Measurements from ENCODE around the gene LAMTOR2. TPM values are rescaled to one million over a fixed set of nuclear protein-coding genes. Genes with fewer than 3 reads are reported as not detected.
A peak's percentile ranks its signal among the peaks of the same experiment; 100 is the strongest.

Gene LAMTOR2
- total RNA-seq, 4 donors from 2014 or later = 14.7 to 76.8 (median 41.1) TPM

GRCh38 chr1:156090138-156090839 is 35.7 kb downstream of the LAMTOR2 start:
- 40 to 42% methylated on average over 5 of the region's 5 CpGs for WGBS, 2 donors
- H3K36me3 ChIP-seq = no peaks in the 10 kb centered on the region
- H3K27me3 ChIP-seq = no peaks in the 10 kb centered on the region
- no peak for DNase-seq
- TF ChIP-seq CTCF (IDR thresholded peaks at IDR 0.05) = no peak
- no peak for TF ChIP-seq POLR2A (IDR thresholded peaks at IDR 0.05)
- H3K9me3 ChIP-seq = no peaks in the 10 kb centered on the region
- intact Hi-C loops (cut with DNase I) = no loop called here
- peaks cover 0 to 19% of the 10 kb centered on the region in 2 donors for H3K4me1 ChIP-seq
- no peak overlapping the region for H3K27ac ChIP-seq
- no peak overlapping the region for H3K4me3 ChIP-seq (replicated peaks in 1 of 3)

GRCh38 chr1:156090840-156091188 is 36.2 kb downstream of the LAMTOR2 start:
- no peaks in the 10 kb centered on the region for H3K36me3 ChIP-seq
- H3K4me3 ChIP-seq (replicated peaks in 1 of 3) = no peak overlapping the region
- 35 to 43% methylated on average over 8 to 14 of the region's 14 CpGs for whole genome bisulfite sequencing, 2 donors
- peak; percentile 68 to 94 (median 86) for TF ChIP-seq CTCF (IDR thresholded peaks at IDR 0.05)
- TF ChIP-seq POLR2A (IDR thresholded peaks at IDR 0.05) = no peak
- H3K9me3 ChIP-seq = no peaks in the 10 kb centered on the region
- peak; percentile 88 to 94 for DNase-seq
- H3K27me3 ChIP-seq = no peaks in the 10 kb centered on the region
- no peak overlapping the region for H3K27ac ChIP-seq
- intact Hi-C loops (cut with DNase I) = no loop called here
- peaks cover 0 to 19% of the 10 kb centered on the region in 2 donors for H3K4me1 ChIP-seq

- no peak overlapping the region for H3K27ac ChIP-seq
- H3K4me1 ChIP-seq = peaks cover 0 to 18% of the 10 kb centered on the region in 2 donors
- H3K27me3 ChIP-seq = no peaks in the 10 kb centered on the region
- H3K36me3 ChIP-seq = no peaks in the 10 kb centered on the region
- no peaks in the 10 kb centered on the region for H3K9me3 ChIP-seq
- intact Hi-C loops (cut with DNase I) = no loop called here
- TF ChIP-seq POLR2A (IDR thresholded peaks at IDR 0.05) (no peak), CTCF (IDR thresholded peaks at IDR 0.05) (no peak)
- 75 to 79% methylated on average over 2 of the region's 2 CpGs for WGBS, 2 donors
- H3K4me3 ChIP-seq (replicated peaks in 1 of 3) = no peak overlapping the region
- DNase-seq = no peak
These were observed 37.0 kb downstream of the LAMTOR2 start for GRCh38 chr1:156091610-156092009.

- no peak overlapping the region for H3K4me3 ChIP-seq (replicated peaks in 1 of 3)
- H3K9me3 ChIP-seq = no peaks in the 10 kb centered on the region
- WGBS, 2 donors = 80 to 84% methylated on average over 3 of the region's 3 CpGs
- no peaks in the 10 kb centered on the region for H3K27me3 ChIP-seq
- intact Hi-C loops (cut with DNase I) = loop anchor here (2.0 to 5.0 kb wide), 2 partner anchors 35 to 131 kb away; no protein-coding TSS in a partner anchor
- H3K36me3 ChIP-seq = no peaks in the 10 kb centered on the region
- H3K4me1 ChIP-seq = peaks cover 4 to 28% of the 10 kb centered on the region in 2 donors
- no peak for DNase-seq
- TF ChIP-seq POLR2A (IDR thresholded peaks at IDR 0.05) (no peak), CTCF (IDR thresholded peaks at IDR 0.05) (no peak)
- H3K27ac ChIP-seq = peak overlapping the region in 1 of 3 donors; percentile 64
These were observed 41.4 kb downstream of the LAMTOR2 start for GRCh38 chr1:156095906-156096508.

All from thyroid gland (tissue), 4 donors.